Mesenchymal stem cell (in vitro differentiated cells and primary cell): Measurements from ENCODE around the gene P2RY6.

Source experiments
- DNase-seq: peaks from one replicate; pipeline ENCODE4 v3.0.0-alpha.2; 2013
- H2AFZ ChIP-seq: one replicate; pipeline ENCODE4 v1.6.1; 2013; ENCODE audit warnings: low read depth, mild to moderate bottlenecking, control low read depth, inconsistent platforms, low read length, moderate library complexity
- H2AK5ac ChIP-seq: 2 replicates; pipeline ENCODE4 v1.6.1; 2013; ENCODE audit warnings: low read length, moderate library complexity, mild to moderate bottlenecking, inconsistent platforms; ENCODE audit not compliant: severe bottlenecking
- H2BK120ac ChIP-seq: one replicate; pipeline ENCODE4 v1.6.1; 2013; ENCODE audit warnings: low read depth, mild to moderate bottlenecking, inconsistent platforms, low read length, moderate library complexity
- H2BK12ac ChIP-seq, 2 experiments: one replicate each; pipeline ENCODE4 v1.6.1; 2013; ENCODE audit warnings: inconsistent platforms in 2 of 2, low read length in 2 of 2, mild to moderate bottlenecking in 2 of 2, moderate library complexity in 2 of 2, control low read depth in 1 of 2
- H2BK15ac ChIP-seq: one replicate; pipeline ENCODE4 v1.6.1; 2013; ENCODE audit warnings: mild to moderate bottlenecking, low read depth, inconsistent platforms; ENCODE audit not compliant: poor library complexity, severe bottlenecking
- H2BK5ac ChIP-seq: 2 replicates; pipeline ENCODE4 v1.6.1; 2013; ENCODE audit warnings: low read depth, mild to moderate bottlenecking, low read length, control low read depth, inconsistent platforms; ENCODE audit not compliant: poor library complexity, severe bottlenecking
- H3K14ac ChIP-seq, 2 experiments: one replicate each; pipeline ENCODE4 v1.6.1; 2013; ENCODE audit warnings: inconsistent platforms in 2 of 2, low read length in 2 of 2, control low read depth in 1 of 2, mild to moderate bottlenecking in 1 of 2, moderate library complexity in 1 of 2
- H3K18ac ChIP-seq, 2 experiments: one replicate each; pipeline ENCODE4 v1.6.1; 2013; ENCODE audit warnings: inconsistent platforms in 2 of 2, low read length in 2 of 2, control low read depth in 1 of 2, low read depth in 1 of 2, mild to moderate bottlenecking in 1 of 2
- H3K23ac ChIP-seq, 2 experiments: one replicate each; pipeline ENCODE4 v1.6.1; 2013; ENCODE audit warnings: inconsistent platforms in 2 of 2, low read length in 2 of 2, mild to moderate bottlenecking in 2 of 2, moderate library complexity in 2 of 2, control low read depth in 1 of 2
- H3K27ac ChIP-seq: 2 replicates; pipeline ENCODE4 v1.5.1; 2013; ENCODE audit warnings: mild to moderate bottlenecking, moderate library complexity, low read length, control low read depth, inconsistent platforms; ENCODE audit not compliant: poor library complexity, severe bottlenecking
- H3K27me3 ChIP-seq, 2 experiments: 2 replicates each; pipeline versions ENCODE4 v1.6.1 to v1.7.0; 2013; ENCODE audit warnings: low read length in 2 of 2, mild to moderate bottlenecking in 2 of 2, moderate library complexity in 2 of 2, control low read depth in 1 of 2, inconsistent platforms in 1 of 2; ENCODE audit not compliant: control insufficient read depth in 1 of 2, insufficient read depth in 1 of 2
- H3K36me3 ChIP-seq, 2 experiments: 2 replicates each; pipeline versions ENCODE4 v1.6.1 to v1.7.0; 2013; ENCODE audit warnings: low read length in 2 of 2, control low read depth in 1 of 2, inconsistent platforms in 1 of 2, low read depth in 1 of 2, mild to moderate bottlenecking in 1 of 2; ENCODE audit not compliant: insufficient read depth in 2 of 2, control insufficient read depth in 1 of 2
- H3K4ac ChIP-seq, 2 experiments: one replicate each; pipeline ENCODE4 v1.6.1; 2013; ENCODE audit warnings: inconsistent platforms in 2 of 2, low read length in 2 of 2, mild to moderate bottlenecking in 2 of 2, moderate library complexity in 2 of 2, control low read depth in 1 of 2, low read depth in 1 of 2
- H3K4me1 ChIP-seq: 2 replicates; pipeline ENCODE4 v1.6.1; 2013; ENCODE audit warnings: low read depth, low read length, control low read depth; ENCODE audit not compliant: control insufficient read depth, insufficient read depth
- H3K4me2 ChIP-seq: 2 replicates; pipeline ENCODE4 v1.6.1; 2013; ENCODE audit warnings: low read length, mild to moderate bottlenecking, inconsistent platforms; ENCODE audit not compliant: poor library complexity, severe bottlenecking
- H3K4me3 ChIP-seq, 2 experiments: 2 replicates each; pipeline versions ENCODE4 v1.5.1 to v1.7.0; 2013; ENCODE audit warnings: low read length in 2 of 2, mild to moderate bottlenecking in 2 of 2, control low read depth in 1 of 2, low read depth in 1 of 2; ENCODE audit not compliant: insufficient read depth in 1 of 2
- H3K79me1 ChIP-seq: replicated peaks from 2 replicates; pipeline ENCODE4 v1.6.1; 2013; ENCODE audit warnings: mild to moderate bottlenecking, control low read depth, low read length, inconsistent platforms; ENCODE audit not compliant: poor library complexity, severe bottlenecking
- H3K9ac ChIP-seq: 2 replicates; pipeline ENCODE4 v1.7.0; 2013; ENCODE audit warnings: mild to moderate bottlenecking, low read length, moderate library complexity
- H3K9me3 ChIP-seq: 2 replicates; pipeline ENCODE4 v1.7.0; 2013; ENCODE audit warnings: mild to moderate bottlenecking, low read length; ENCODE audit not compliant: control insufficient read depth
- H4K8ac ChIP-seq: one replicate; pipeline ENCODE4 v1.6.1; 2013; ENCODE audit warnings: inconsistent platforms, mild to moderate bottlenecking, low read length, moderate library complexity
- H4K91ac ChIP-seq: one replicate; pipeline ENCODE4 v1.6.1; 2013; ENCODE audit warnings: mild to moderate bottlenecking, low read length, inconsistent platforms
- WGBS: methylation state at CpG from one replicate; pipeline ENCODE4 v1.1.7; 2013; ENCODE audit warnings: mixed read lengths; 5-methylcytosine and 5-hydroxymethylcytosine counted together

P2RY6 gene

DNA sequence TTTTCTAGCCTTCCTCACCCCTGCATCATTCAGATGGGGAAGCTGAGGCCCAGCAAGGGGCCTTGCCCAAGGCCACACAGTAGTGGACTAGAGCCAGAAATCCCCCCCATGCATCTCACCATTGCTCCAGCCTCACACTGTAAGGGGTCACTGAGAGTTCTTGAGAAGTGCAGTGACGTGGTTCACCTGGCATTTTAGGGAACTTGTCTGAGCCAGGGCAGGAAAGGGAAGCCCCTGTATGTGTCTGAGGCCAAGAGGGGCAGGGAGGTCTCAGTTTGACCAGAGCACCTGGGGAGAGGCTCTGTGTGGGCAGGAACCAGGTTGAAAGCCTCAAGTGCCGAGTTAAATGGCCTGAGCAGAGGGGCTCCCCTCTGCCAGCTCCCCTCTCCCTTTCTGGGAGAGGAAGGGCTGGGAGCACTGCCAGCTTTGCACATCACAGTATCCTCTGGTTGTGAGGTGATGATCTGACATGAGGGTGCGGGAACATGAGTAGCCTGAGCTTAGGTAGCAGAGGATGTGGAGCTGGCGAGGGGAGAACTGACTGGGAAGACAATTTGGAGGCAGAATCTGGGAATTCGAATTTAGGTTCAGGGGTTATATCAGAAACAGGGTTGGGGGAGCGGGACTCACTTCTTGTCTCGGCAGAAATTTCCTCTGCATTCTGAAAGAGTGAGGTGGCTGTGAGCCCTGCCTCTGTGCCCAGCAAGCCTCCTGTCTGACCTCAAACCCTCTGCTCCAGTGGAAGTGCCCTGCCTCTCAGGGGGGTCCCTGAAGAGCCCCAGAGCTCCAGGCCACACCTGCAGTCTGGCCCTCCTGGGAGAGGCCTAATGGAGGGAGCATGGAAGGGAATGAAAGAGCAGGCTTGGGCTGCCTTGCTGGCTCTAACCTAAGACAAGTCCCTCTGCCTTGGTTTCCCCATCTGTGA lies 50.5 kb downstream of the P2RY6 start:
- Histone ChIP-seq H3K4me1 (peaks cover 81% of the 10 kb centered on the region), H2BK12ac (peak overlapping the region; percentile 96 to 100), H3K9me3 (no peaks in the 10 kb centered on the region), H3K9ac (peak overlapping the region; percentile 83), H3K14ac (peak overlapping the region; percentile 58 to 89), H2AFZ (no peak overlapping the region), H3K27ac (peak overlapping the region; percentile 90), H2BK15ac (peak overlapping the region; percentile 83), H3K4me2 (peak overlapping the region; percentile 40), H3K23ac (peak overlapping the region in 1 of 2 experiments; percentile 95), H3K4me3 (peak overlapping the region in 1 of 2 experiments; percentile 2), H3K18ac (peak overlapping the region; percentile 74 to 98), H4K8ac (peak overlapping the region; percentile 92), H3K4ac (peak overlapping the region; percentile 46 to 88), H3K79me1 (peaks cover 9% of the 10 kb centered on the region), H2AK5ac (peak overlapping the region; percentile 67), H2BK120ac (peak overlapping the region; percentile 99), H2BK5ac (no peak overlapping the region), H3K36me3 (peaks cover 13 to 40% of the 10 kb centered on the region in 2 experiments), H3K27me3 (no peaks in the 10 kb centered on the region), H4K91ac (peak overlapping the region; percentile 98)
- 47% methylated on average over 6 of the region's 7 CpGs for WGBS
- DNase-seq = peak; percentile 69

GRCh38 chr11:73323464-73323863 lies 51.3 kb downstream of the P2RY6 start:
- no peak overlapping the region for H2AFZ ChIP-seq
- H4K91ac ChIP-seq = peak overlapping the region; percentile 99
- peak overlapping the region; percentile 92 for H4K8ac ChIP-seq
- no peaks in the 10 kb centered on the region for H3K9me3 ChIP-seq
- H3K23ac ChIP-seq = peak overlapping the region in 1 of 2 experiments; percentile 83
- peak overlapping the region; percentile 50 to 100 for H2BK12ac ChIP-seq
- H3K27ac ChIP-seq = peak overlapping the region; percentile 90
- H3K79me1 ChIP-seq = peaks cover 12% of the 10 kb centered on the region
- H3K14ac ChIP-seq = peak overlapping the region; percentile 58 to 99
- peak overlapping the region; percentile 39 for H2BK15ac ChIP-seq
- H3K9ac ChIP-seq = peak overlapping the region; percentile 83
- peak overlapping the region in 1 of 2 experiments; percentile 48 for H3K4me3 ChIP-seq
- H2AK5ac ChIP-seq = peak overlapping the region; percentile 96
- H3K27me3 ChIP-seq = no peaks in the 10 kb centered on the region
- H2BK5ac ChIP-seq = no peak overlapping the region
- H3K4me2 ChIP-seq = peak overlapping the region; percentile 17
- 1% methylated on average over 13 of the region's 14 CpGs for WGBS
- peak overlapping the region; percentile 46 to 88 for H3K4ac ChIP-seq
- H3K36me3 ChIP-seq = peaks cover 13 to 41% of the 10 kb centered on the region in 2 experiments
- peaks cover 79% of the 10 kb centered on the region for H3K4me1 ChIP-seq
- H2BK120ac ChIP-seq = peak overlapping the region; percentile 99
- DNase-seq = peak; percentile 84
- H3K18ac ChIP-seq = peak overlapping the region; percentile 74 to 99

GRCh38 chr11:73324116-73324515 lies 52.0 kb downstream of the P2RY6 start:
- peak overlapping the region; percentile 50 for H2BK15ac ChIP-seq
- peaks cover 13 to 39% of the 10 kb centered on the region in 2 experiments for H3K36me3 ChIP-seq
- peak overlapping the region; percentile 74 to 99 for H3K18ac ChIP-seq
- H2AFZ ChIP-seq = no peak overlapping the region
- no peak overlapping the region for H3K4me2 ChIP-seq
- H2BK12ac ChIP-seq = peak overlapping the region; percentile 50 to 100
- peaks cover 80% of the 10 kb centered on the region for H3K4me1 ChIP-seq
- H4K8ac ChIP-seq = peak overlapping the region; percentile 89
- peak overlapping the region; percentile 99 for H2BK120ac ChIP-seq
- H3K27ac ChIP-seq = peak overlapping the region; percentile 70
- no peaks in the 10 kb centered on the region for H3K9me3 ChIP-seq
- peak overlapping the region in 1 of 2 experiments; percentile 91 for H3K23ac ChIP-seq
- H2AK5ac ChIP-seq = peak overlapping the region; percentile 96
- H4K91ac ChIP-seq = peak overlapping the region; percentile 99
- H3K14ac ChIP-seq = peak overlapping the region in 1 of 2 experiments; percentile 99
- H3K27me3 ChIP-seq = no peaks in the 10 kb centered on the region
- DNase-seq = no peak
- peak overlapping the region in 1 of 2 experiments; percentile 48 for H3K4me3 ChIP-seq
- H3K9ac ChIP-seq = peak overlapping the region; percentile 83
- H3K79me1 ChIP-seq = peaks cover 14% of the 10 kb centered on the region
- H2BK5ac ChIP-seq = peak overlapping the region; percentile 5
- H3K4ac ChIP-seq = peak overlapping the region; percentile 46 to 86
- 61% methylated on average over 8 of the region's 9 CpGs for WGBS

DNA sequence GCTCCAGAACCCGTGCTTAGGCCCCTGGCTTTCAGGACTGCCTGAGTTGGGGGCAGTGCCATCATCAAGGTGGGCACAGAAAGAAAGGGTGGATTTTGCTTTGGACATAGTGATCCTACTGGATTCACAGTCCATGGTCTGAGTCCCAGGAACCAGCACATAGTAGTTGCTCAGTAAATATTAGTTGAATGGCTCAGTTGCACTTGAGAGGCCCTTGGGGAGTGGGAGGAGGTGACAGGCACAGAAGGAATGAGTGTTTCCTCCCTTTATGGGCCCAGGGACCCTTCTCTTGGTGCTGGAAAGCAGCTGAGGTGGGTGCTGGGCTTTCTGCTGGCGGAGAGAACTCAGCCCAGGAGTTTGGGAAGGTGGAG lies 52.5 kb downstream of the P2RY6 start:
- Histone ChIP-seq H4K91ac (peak overlapping the region; percentile 99), H2BK5ac (no peak overlapping the region), H3K9me3 (no peaks in the 10 kb centered on the region), H3K18ac (peak overlapping the region; percentile 74 to 99), H3K36me3 (peaks cover 9 to 36% of the 10 kb centered on the region in 2 experiments), H2AFZ (no peak overlapping the region), H3K14ac (peak overlapping the region in 1 of 2 experiments; percentile 99), H3K79me1 (peaks cover 14% of the 10 kb centered on the region), H2AK5ac (peak overlapping the region; percentile 40), H3K23ac (no peak overlapping the region), H4K8ac (peak overlapping the region; percentile 87), H3K9ac (peak overlapping the region; percentile 83), H3K27me3 (no peaks in the 10 kb centered on the region), H2BK12ac (peak overlapping the region; percentile 50 to 100), H3K4me2 (no peak overlapping the region), H2BK120ac (peak overlapping the region; percentile 99), H3K4me1 (peaks cover 80% of the 10 kb centered on the region), H3K4ac (peak overlapping the region; percentile 46 to 86), H3K4me3 (peak overlapping the region in 1 of 2 experiments; percentile 11), H3K27ac (peak overlapping the region; percentile 41), H2BK15ac (peak overlapping the region; percentile 95)
- WGBS = 89% methylated on average over 2 of the region's 2 CpGs
- DNase-seq = no peak
